HG02973 (cell line): ENCODE data around the gene SLC5A1.
"Not testable (repeated sequence)": the region's sequence is repeated elsewhere in the genome, so short reads cannot be mapped to it uniquely, and the experiment has no call there.

Experiments used
- ATAC-seq: cut with Tn5 transposase; IDR thresholded peaks from one replicate; pipeline ENCODE4 v1.9.1; 2021; ENCODE audit warnings: moderate library complexity; ENCODE audit not compliant: unreplicated experiment

Gene SLC5A1

DNA sequence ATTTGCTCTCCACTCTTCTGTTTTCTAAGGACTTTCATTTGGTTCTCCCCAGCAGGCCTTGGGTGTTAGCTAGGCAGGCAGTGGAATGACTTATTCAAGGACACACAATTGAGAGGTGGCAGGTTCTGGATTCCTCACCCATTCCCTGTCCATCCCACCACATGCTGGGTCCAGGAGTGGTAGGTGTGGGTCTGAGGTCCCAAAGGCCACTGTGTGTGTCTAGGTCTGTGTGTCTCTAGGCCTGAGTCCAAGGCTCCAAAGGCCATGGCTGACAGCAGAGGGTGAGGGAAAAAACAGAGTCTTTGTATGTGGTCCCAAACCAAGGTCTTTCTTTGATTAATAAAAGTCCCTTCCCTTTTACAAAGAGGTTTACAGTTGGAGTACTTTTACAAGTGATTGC is 40.8 kb downstream of the SLC5A1 start:
- ATAC-seq, result no peak

DNA sequence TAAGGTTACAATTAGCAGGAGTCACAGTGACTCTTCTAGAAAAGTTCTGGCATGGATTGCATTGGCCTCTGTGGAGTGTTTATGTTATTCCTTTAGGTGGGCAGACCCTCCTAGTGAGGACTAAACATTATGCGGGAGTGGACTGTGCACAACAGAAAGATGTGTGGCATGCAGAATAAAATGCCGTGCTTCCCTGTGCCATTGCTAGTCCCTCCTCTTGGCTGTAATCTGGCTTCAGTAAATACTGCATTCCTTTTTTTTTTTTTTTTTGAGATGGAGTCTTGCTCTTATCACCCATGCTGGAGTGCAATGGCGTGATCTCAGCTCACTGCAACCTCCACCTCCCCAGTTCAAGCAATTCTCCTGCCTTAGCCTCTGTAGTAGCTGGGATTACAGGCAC is 45.0 kb downstream of the SLC5A1 start:
- no peak for ATAC-seq

DNA sequence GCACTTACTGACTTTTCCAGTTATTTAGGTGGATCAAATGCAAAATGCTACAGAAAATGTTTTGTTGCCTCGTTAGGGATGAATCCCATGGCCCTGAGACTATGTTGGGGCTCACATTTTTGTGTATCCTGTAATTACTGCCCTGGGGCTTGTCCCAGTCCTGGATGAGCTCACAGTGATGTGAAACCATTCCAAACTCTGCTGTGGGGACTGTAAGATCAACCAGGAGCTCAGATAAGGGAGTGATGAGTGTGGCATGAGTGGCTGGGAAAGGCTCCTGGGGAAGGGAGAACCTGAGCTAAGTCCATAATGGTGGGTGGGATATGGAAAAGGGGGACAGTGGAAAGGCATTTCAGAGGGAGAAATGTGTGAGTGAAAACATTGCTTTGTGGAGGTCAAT is 54.0 kb downstream of the SLC5A1 start:
- ATAC-seq, result no peak

DNA sequence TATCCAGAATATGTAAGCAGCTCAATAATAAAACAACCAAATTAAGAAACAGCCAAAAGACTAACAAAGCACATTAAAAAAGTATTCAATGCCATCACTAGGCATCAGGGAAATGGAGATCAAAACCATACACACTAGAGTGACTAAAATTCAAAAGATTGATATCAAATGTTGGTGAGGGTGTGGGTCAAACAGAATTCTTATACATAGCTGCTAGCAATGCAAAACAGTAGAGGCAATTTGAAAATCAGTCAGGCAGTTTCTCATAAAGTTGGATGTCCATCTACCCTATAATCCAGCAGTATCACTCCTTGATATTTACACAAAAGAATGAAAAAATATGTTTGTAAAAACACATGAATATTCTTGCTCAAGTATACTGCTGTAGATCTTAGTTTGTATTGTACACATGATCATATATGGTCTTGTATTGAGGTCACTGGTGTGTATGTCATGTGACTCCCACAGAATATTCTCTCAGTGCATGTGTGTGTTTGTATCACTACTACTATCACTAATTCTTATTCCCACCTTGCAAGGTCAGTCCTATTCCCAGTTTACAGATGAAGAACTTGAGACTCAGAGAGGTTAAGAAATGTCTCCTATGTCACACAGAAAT is 54.9 kb downstream of the SLC5A1 start:
- ATAC-seq, result no peak

DNA sequence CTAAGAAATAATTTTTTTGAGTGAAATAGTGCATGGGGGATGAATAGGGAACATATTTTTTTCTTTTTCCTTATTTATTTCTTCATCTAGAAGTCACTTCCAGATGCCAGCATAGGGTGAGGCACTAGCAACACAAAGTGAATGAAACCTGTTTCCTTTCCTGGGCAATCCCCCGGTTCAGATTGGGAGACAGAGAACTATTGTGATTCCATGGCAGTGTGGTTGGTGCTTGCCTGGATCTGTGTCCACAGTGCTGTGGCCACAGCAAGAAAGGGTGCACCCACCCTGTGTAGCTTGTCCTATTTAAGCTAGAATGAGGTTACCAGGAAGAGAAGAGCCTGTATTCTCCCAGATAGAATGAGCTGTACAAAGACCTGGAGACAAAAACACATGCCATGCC is 57.6 kb downstream of the SLC5A1 start:
- ATAC-seq, result no peak

DNA sequence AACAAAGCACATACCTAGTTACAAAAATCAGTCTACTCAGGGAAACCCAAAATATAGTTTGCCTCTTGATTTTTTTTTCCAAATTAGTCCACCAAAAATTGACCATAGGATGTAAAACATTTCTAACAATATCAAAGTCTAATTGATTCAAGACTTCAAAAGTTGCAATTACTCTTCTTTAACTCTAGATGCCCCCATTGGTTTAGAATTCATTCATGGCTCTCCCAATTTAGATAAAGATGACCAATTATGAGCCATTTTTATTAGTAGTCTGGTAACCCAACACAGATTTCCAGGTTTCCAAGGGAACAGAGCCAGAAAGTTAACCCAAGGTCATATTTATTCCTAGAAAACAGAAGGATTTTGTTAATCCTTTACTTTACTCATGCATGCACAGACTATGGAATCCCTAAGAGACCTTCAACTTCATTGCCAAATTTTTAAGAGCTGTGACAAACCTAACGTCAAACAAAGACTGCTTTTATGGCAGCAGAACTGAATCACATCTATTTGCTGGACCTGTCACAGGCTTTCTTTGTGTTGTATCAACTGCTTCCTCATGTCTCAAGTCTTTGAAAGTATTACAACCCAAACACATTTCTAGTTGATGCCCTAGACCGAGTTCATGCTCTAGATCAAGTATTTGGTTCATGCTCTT is 60.7 kb downstream of the SLC5A1 start:
- no peak for ATAC-seq

DNA sequence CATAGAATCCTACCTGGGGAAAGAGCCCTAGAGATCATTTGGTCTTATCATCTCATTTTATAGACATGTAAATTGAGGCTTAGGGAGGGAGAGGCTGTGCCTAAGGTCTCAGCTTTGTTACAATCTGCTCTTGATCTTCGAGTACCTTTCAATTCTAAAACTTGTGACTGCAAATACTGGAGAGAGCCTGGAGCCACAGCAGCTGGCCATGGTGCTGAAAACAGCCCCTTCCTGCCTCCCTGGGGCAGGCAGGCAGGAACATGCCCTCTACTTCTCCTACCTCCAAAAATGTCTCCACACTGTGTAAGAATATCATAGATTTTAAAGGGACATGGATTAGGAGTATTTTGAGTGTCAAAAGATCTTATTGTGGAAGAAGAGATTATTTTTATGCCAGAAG is 63.9 kb downstream of the SLC5A1 start:
- no peak for ATAC-seq

DNA sequence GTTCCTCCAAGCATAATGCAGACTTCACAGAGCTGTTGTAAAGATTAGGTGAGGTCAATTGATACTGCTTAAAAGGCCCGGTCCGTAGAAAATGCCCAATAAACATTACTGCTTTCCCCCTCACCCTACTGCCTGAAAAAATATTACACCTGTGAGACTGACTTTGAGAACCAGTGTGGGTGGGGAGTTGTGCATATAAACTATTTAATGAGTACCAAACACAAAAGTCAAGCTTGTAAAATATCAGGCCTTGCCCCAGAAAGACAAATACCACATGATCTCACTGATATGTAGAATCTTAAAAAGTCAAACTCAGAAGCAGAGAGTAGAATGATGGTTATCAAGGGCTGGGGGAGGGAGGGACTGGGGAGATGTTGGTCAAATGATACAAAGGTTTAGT is 69.3 kb downstream of the SLC5A1 start:
- ATAC-seq, result no peak

DNA sequence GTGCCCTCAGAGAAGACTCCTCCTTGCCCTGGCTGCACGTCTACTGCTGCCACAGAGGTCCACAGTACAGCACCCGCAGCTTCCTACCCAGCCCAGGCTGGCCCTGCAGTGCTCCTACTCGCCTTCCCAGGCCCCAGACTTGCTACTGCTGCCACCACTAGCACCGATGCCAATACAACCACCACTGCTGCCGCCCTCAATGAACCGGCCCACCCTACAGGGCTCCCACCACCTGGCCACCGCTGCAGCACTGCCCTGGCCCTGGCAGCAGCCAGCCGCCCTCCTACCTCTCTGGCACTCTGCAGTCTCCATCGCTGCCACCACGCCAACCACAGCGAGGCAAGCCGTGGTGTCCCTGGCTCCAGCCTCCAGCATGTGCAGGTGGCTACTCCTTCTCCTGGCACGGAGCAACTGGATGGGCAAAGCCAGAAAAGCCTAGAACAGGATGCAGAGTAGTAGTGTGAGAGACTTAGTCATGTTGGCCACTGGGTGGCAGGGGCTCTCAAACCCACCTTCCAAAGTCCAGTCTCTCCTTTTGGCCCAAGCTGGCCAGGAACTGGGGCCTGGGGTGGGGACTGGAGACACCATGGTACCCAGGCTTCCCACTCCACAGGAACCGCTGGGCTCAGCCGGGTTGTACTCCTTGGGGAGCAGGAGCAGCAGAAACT is 76.6 kb downstream of the SLC5A1 start:
- no peak for ATAC-seq

DNA sequence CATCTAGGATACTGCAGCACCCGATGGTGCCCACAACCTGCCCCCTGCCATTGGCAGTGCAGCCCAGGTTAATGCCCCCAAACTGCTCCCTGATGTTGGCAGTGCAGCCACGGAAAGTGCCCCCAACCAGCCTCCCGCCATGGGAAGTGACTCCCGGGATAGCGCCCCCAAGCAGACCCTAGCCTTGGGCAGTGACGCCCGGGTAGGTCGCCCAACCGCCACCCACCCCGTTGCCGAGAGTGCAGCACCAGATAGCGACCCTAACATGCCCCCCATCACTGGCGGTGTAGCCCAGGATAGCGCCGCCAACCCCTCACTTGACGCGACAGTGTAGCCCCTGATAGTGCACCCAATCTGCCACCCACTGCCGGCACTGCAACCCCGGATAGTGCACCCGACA is 77.5 kb downstream of the SLC5A1 start:
- ATAC-seq, result no peak

DNA sequence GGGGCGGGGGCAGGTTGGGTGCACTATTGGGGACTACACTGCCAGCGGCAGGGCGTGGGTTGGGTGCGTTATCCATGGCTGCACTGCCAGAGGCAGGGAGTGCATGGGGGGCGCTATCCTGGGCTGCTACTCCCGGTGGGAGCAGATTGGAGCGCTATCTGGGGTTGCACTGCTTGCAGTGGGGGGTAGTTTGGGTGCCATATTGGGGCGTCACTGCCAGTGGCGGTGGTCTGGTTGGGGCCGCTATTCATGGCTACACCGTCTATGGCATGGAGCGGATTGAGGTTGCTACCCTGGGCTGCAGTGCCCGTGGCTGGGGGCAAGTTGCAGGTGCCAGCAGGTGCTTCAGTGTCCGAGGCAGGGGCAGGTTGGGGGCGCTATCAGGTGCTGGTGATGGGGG is 79.8 kb downstream of the SLC5A1 start:
- no peak for ATAC-seq

DNA sequence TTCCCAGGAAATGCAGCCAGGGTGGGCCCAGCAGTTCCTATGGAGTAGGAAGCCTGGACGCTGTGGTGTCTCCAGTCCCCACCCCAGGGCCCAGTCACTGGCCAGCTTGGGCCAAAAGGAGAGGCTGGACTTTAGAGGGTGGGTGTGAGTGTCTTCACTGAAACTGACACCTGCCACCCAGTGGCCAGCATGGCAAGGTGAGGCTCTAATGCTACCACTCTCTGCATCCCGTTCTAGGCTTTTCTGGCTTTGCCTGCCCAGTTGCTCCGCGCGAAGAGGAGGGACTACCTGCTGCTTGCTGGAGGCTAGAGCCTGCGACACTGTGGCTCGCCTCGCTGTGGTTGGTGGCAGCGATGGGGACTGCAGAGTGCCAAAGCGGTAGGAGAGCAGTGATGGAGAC is 80.6 kb downstream of the SLC5A1 start:
- ATAC-seq, result no peak

DNA sequence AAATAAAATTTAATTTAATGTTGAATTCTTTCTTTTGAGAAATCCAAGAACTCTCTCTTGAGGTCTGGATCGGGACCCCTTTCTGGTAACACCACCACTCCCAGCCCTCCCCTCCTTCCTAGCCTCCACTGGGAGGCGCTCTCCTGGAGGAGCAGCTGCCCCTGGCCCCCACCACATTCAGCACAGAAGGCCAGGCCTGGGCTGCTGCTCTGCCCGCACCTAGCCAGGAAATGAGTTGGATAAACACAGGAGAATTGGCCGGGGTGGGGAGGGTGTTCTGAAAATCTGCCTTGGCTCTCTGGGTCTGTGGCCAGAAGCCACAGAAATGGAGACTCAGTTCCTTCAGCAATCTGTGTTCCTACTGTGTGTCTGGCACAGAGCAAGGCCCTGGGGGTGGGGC is 84.8 kb downstream of the SLC5A1 start:
- no peak for ATAC-seq

DNA sequence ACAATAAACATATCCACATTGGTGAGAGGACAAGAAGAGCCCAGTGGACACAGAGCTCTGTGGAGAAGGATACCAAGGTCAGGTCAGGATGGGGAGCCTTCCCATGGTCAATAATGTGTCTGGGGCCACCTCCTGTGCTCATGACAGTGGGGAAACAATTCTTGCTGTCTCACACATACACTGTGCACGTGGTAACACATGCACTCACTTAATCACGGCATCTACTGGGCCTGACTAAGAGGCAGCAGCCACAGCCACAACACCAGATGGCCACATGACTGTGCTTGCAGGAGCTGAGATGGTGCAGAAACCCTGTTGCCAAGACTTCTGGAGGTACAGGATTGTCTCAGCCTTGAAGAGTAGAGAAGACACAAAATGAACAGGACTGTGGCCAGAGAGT is 87.4 kb downstream of the SLC5A1 start:
- no peak for ATAC-seq

DNA sequence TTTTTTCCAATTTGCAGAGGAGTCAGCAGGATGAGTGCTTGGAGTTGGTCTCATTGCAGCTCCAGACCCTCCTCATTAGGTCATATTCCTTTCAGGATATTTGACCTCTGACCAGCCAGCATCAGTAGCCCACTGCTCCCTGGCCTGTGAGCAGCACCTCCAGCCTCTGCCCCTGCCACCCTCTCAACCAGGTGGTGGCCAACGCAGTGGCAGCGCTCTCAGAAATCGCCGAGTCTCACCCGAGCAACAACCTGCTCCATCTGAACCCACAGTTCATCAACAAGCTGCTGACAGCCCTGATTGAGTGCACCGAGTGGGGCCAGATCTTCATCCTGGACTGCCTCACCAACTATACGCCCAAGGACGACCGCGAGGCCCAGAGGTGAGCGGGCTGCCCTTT is 89.1 kb downstream of the SLC5A1 start:
- no peak for ATAC-seq

DNA sequence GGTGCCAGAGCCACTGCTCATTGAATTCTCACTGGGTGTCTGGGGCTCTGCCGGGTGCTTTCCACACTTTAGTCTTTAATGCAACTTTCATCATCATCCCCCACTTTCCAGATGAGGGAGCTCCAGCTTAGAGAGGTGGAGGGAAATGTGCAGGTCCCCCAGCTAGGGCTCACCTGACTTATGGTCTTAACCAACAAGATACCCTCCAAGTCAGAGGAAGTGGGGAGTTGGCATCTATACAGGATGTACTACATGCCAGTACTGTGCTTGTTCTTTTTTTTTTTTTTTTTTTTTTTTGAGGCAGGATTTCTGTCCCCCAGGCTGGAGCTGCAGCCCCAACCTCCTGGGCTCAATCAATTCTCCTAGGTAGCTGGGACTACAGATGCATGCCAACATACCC is 89.7 kb downstream of the SLC5A1 start:
- ATAC-seq, result no peak

DNA sequence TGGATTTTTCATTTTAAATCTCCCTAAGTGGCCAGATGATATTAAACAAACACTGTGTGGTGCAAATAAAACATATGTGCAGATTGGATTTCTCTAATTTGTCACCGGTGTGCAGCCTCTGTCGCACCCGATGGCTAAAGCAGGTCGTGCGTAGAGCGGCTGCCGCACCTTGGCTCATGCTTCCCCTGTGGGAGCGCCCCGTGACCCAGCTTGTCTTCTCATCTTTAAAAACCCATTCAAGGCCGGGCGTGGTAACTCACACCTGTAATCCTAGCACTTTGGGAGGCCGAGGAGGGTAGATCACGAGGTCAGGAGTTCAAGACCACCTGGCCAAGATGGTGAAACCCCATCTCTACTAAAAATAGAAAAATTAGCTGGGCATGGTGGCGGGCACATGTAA is 91.7 kb downstream of the SLC5A1 start:
- ATAC-seq, result not testable (repeated sequence)

DNA sequence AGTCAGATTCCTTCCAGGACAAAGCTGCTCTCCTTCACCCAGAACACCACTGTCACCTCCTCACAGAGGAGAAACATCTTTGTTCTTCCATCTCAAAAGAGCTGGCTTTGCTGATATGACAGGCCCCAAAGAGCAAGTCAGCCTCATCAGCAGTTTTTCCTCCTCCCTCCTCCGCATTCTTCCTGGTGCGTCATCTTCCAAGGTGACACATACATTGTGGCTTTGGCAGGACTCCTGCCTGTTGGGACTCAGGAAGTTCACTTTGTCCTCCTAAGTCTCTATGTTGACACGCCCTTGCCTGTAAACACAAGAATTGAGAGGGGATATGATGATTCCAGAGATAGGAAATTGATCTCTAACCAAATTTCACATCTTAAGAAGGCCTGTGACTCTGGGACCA is 92.9 kb downstream of the SLC5A1 start:
- ATAC-seq, result not testable (repeated sequence)

DNA sequence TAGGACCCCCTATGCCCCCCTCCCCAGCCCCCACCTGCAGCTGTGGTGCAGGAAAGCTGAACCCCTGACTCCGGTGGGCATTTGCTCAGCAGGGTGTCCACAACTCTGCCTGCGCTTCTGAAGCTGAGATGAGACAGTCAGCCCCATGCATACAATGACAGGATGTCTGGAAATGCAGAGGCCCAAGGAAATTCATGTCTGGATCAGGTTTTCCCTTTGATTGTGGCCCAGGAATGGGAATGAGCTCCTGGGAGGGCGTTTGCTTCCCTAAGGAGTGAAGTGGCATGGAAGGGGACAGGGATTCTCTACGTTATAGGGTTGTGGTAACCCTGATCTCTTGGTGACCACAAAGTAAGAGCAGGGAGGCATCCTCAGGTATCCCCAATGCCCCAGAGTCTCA is 93.8 kb downstream of the SLC5A1 start:
- not testable (repeated sequence) for ATAC-seq

DNA sequence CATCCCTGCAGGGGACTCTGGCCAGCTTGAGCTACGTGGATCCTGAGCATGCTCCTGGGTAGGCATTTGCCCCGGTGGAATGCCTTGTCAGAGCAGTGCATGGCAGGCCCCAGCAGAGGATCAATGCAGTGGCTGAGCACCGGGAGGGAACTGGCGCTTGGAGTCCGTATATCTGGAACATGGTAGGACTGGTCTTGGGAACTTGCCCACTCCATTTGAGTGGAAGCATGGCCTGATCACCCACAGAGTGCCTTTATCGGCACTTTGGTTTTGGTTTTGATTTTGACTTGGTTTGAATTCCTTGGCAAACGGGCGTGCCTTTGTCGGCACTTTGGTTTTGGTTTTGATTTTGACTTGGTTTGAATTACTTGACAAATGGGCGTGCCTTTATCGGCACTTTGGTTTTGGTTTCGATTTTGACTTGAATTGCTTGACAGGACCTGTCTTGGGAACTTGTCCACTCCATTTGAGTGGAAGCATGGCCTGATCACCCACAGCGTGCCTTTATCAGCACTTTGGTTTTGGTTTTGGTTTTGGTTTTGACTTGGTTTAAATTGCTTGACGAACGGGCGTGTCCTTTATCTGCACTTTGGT is 94.8 kb downstream of the SLC5A1 start:
- not testable (repeated sequence) for ATAC-seq

DNA sequence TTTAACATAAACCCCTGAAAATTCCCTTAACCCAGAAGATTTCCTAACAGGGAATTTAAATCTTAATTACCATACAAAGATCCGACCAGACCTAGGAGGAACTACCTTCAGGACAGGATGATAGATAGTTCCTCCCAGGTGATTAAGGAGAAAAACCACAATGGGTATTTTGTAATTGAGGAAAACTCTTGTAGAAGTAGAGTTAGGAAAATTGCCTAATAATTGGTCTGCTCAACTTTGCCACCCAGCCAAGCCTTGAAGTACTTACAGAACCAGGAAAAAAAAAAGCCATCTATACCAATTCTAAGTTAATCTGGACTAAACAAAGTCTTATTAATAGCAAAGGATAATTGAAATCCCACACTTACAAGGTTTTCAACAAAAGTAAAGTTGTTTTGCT is 95.5 kb downstream of the SLC5A1 start:
- ATAC-seq, result not testable (repeated sequence)

DNA sequence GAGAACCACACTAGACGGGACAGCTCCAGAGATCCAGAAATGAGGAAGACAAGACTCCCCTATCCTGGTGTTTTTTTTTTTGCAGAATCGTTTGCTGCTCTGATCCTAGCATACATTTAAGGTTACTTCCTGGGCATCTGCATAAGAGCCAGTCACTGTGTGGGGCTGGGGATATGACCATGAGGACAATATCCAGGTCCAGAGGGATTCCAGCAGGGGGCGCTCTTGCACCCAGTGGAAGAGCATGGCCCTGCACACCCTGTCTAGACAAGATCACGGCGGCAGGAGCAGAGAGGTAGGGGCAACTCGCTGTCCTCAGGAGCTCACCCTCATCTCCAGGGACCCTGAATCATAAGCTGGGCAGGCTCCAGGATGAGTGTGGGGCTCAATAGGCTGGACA is 97.6 kb downstream of the SLC5A1 start:
- not testable (repeated sequence) for ATAC-seq
